LoVo (cell line): ENCODE measurements around the gene MIF4GD.
"Not testable (repeated sequence)": the region's sequence is repeated elsewhere in the genome, so short reads cannot be mapped to it uniquely, and the experiment has no call there.

Source experiments
- DNase-seq: peaks from one replicate; pipeline ENCODE4 v3.0.0-alpha.2; 2016; ENCODE audit warnings: low spot score

Gene MIF4GD

GRCh38 chr17:75260641-75261335 lies 10.2 kb downstream of the MIF4GD start:
- DNase-seq: no peak

DNA sequence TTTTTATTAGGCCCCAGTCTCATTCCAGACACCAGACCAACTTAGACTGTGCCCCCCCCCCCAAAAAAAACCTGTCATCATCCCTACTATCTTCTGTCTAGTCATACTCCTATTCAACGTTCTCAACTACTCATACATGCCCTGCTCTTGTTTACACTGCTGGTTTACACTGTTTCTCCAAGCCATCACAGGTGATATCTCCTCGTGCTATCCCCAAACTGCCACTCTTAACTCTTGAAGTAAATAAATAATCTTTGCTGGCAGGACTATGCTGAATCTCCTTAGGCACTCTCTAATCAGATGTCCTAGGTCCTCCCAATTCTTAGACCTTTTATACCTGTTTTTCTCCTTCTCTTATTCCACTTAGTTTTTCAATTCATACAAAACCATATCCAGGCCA lies 13.8 kb downstream of the MIF4GD start:
- DNase-seq: not testable (repeated sequence)

DNA sequence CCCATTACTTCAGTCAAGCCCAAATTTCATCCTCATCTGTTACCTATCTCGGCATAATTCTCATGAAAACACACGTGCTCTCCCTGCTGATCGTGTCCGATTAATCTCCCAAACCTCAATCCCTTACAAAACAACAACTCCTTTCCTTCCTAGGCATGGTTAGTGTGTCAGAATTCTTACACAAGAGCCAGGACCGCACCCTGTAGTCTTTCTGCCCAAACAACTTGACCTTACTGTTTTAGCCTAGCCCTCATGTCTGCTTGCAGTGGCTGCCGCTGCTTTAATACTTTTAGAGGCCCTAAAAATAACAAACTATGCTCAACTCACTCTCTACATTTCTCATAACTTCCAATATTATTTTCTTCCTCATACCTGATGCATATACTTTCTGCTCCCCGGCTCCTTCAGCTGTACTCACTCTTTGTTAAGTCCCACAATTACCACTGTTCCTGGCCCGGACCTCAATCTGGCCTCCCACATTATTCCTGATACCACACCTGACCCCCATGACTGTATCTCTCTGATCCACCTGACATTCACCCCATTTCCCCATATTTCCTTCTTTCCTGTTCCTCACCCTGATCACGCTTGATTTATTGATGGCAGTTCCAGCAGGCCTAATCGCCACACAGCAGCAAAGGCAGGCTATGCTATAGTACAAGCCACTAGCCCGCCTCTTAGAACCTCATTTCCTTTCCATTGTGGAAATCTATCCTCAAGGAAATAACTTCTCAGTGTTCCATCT lies 14.9 kb downstream of the MIF4GD start:
- DNase-seq: not testable (repeated sequence)

- no peak for DNase-seq
These were observed 18.8 kb downstream of the MIF4GD start for GRCh38 chr17:75252039-75252816.

DNA sequence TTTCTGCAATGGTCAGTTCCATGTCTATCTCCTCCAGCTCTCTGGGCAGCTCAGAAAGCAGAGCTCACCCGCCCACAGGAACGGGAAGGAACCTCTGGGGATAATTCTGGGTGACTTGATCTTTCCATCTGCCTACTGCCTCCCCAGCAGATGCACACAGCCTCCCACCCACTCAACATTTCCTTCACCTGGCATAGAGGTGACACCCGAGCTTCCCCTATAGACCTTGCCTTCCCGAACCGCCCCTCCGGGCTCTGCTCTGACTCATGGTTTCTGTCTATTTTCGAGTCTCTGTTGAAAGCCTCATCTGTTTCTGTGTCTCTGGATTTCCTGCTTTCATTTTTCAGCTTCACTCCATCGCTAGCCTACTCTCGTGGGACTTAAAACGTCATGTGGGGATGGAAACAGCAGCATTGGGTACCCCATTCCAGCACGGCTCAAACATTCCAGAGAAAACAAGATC lies 21.0 kb downstream of the MIF4GD start:
- DNase-seq: no peak

GRCh38 chr17:75249564-75249963 lies 21.5 kb downstream of the MIF4GD start:
- DNase-seq: no peak

DNA sequence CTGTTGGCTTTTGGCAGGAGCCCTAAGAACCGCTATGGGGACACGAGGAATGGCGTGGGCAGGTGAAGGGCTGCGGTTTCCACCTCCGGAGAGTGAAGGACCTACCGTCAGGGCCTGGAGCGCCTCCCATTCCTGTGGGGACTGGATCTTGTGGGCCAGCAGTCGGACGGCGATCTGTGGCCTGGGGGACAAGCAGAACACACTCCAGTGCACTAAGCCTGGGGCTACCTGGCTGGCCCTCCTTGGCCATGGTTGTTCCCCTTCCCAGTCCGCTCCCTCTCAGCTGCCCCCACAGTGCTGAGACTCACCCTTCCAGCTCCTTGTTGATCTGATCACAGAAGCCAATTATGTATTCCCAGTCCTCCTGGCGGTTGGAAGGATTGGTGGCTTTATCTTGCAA lies 24.6 kb downstream of the MIF4GD start:
- DNase-seq: no peak

DNA sequence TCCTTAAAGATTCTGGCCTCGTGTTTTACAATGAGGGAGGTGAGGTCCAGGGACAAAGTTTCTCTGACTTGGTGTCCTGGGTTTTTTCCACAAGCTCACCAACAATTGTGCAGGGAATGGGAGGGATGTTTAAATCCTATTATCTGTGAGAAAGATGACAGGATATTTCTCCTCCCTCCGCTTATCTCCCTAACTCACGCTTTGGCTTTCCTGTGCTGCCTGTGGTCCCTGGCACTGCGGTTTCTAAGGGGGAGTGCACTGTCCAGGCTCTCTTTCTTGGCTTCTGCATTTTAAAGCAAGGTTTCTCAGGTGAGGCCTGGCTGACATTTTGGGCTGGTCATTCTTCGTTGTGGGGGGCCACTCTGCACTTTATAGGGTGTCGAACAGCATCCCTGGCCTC lies 26.0 kb downstream of the MIF4GD start:
- no peak for DNase-seq

GRCh38 chr17:75244133-75244866 lies 26.7 kb downstream of the MIF4GD start:
- no peak for DNase-seq

DNA sequence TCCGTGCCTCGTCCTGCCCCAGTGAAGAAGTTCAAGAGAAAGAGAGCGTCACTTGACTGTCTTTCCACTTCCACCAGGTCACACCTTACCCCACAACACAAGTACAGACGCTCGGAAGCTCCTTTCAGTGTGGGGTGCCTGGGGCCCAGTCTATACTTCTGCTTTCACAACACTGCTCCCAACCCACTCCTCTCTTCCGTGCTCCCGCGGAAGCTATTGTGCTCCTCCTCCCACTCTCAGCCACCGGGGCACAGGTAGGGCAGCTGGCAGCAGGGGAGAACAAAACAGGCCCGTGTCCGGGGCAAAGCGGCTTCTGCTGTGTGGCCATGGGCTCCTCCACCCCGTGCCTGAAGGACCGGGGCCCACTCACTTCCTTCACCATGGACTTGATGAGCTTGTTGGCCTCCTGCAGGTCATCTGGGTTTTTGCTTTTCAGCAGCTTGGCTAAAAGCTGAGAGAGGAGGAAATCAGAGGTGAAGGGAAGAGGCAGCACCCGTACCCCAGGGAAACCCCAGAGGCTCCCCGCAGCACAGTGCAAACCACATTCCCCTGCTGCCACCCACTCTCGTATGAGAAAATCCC lies 28.5 kb downstream of the MIF4GD start:
- DNase-seq: no peak

DNA sequence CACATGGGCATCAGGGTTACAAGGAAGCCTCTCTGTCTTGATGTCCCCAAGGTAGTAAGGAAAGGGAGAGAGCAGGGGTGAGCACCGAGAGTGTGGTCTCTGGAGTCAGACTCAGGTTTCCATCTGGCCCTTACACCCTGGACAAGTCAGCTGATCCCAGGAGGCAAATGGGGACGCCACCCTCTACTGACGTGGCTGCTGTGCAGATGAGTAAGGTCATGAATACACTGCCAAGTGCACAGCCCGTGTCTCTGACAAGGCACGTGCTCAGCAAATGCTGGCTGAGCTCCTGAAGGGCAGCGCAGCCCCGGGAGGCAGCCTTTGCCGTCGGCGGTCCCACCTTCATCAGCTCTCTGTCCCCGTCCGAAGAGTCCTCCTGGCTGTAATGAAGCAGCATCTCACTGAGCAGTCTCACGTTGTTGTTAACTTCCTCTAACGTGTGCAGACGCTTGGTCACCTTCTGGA lies 29.0 kb downstream of the MIF4GD start:
- DNase-seq: no peak

DNA sequence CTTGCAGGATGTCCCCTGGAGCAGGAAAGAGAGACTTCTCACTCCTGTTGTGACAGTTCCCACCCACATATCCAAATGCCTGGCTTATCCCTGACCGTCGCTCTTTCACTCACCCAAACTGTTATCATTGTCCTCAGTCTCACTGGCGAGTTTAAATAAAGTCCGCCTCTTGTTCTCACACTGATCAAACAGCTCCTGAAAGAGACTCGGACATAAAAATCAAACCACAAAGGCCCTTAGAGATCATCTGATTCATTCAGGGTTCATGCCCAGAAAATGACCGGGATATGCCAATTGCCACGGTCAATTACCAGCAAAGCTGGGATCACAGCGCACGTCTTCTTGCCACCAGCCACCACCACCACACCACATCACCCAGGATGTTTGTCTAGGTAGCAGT lies 29.5 kb downstream of the MIF4GD start:
- DNase-seq: no peak

GRCh38 chr17:75241143-75241430 lies 29.9 kb downstream of the MIF4GD start:
- DNase-seq: no peak

DNA sequence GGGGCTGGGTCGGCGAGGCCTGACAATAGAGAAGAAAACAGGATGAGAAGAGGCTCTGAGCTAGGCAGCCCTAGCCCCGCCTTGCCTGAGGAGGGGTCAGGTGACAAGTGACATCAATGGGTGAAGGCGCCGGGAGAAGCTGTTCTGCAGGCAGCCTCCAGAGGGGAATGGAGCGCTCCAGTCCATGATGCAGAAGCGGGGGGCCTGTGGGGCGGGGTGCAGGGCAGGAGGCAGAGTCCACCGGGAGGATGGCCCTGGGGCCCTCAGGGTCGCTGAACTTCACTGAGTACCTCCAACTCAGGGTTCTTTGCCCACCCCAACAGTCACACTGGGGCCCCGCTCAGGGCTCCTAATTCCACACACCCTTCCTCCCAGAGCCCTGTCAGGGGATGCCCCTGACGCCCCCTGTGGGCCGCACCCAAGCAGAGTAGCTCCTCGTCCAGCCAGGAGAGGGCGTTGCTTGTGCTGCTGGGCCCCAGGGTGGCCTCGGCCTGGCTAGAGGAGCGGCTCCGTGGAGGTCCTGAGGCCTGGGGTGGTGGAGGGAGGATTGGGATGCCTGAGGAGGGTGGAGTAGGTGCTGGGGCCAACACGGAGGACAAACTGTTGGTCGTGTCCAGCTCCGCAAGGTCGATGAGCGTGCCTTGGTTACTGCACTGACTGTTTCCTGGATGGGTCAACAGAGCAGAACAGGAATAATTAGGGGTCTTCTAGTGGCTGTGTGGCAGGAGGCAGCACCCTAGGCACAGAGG lies 30.5 kb downstream of the MIF4GD start:
- DNase-seq: no peak

DNA sequence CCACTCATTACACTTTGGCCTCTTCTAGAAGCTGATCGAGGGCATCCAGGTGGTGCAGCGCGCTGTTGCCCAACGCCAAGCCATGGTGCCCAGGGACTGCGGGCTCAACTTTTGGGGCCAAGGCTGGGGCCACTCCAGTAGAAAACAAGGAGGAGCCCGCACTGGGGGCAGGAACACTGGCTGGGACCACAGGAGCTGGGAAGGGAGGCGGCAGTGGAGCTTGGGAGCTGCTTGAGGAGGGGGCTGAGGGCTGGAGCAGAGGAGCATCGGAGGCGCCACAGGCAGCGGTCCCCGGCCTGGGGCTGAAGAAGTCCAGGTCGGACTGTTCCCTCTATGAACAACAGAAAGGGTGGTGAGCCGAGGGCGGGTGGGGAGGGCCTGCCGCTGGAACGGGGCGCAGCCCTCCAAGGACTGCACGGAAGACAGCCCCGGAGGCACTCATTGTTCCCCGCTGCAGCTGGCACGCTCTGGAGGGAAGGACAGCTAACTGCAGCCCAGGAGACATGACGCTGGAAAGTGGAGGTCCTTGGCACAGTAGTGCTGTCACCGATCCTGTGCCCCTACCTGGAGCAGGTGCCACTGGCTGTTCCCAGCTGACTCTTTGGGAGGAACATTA lies 31.1 kb downstream of the MIF4GD start:
- DNase-seq: no peak

- no peak for DNase-seq
These were observed 31.8 kb downstream of the MIF4GD start for GRCh38 chr17:75239214-75239613.

DNA sequence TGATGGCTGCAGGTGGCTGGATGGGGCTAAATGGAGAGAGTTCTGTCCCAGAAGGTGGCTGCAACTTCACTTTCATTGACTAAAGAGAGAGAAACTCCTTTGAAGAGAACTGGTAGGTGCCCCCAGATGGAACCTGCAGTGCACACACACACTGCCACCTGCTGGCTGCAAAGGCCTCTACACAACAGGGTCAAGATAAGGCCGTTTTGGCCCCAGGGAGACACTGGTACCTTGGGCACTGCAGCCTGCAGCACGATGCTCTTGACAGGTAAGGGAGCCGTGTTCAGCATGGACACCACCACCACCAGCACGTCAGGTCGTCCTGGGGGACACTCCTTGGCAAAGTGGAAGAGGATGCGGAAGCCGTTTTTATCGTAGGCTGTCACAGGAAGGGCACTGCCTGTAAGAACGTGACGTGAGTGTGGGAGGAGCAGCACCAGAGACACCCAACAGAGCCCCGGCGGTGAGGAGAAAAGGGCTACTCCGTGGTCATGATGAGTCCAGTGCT lies 32.3 kb downstream of the MIF4GD start:
- peak; percentile 53 for DNase-seq

- no peak for DNase-seq
These were observed 32.9 kb downstream of the MIF4GD start for GRCh38 chr17:75238020-75238580.

DNA sequence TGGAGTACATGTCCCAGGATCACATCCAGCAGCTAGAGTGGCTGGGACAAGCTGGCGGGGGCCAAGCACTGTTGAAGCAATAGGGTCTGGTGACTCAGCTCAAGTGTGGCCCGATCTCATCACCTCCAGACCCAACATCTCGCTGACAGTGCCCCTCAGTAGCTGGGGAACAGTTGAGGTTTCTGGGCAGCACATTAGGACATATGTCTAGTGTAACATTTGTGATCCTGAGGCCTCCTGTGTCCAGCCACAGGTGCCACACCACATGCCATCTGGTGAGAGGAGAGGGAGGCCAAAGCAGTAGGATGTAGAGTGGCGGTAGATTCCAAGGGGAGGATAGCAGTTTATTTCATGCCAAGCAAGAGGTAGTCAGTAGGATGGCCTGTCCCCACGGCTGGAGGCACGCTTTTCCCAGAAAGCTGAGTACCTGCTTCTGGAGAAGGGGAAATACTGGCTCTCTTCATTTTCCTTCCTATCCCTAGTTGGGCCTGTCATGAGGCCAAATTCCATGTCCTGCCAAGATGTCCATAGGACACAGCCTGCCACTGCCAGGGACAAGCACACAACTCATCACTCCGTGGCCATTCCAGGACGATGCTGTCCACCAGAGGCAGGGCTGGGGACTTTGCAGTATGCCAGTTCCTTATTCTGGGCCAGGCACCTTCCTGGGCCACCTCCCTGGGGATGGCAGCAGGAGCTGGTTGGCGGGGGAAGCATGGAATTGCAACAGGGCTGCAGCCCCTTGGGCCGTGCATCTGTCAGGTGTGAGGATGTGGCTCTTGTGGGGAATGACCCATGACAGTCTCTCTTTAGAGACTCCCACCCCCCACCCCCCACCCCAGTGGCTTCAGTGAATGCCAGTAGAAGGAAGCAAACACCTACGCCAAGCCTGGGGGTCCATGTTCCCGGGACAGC lies 33.7 kb downstream of the MIF4GD start:
- DNase-seq: no peak
